MCF 10A (cell line): ENCODE results near the gene NRXN3. TPM values are rescaled to one million over a fixed set of nuclear protein-coding genes. Genes with fewer than 3 reads are reported as not detected.

Experiments used
- BruUV-seq: library from RNA; stranded (reverse); fragments of 400-500 nt; replicated peaks from 2 replicates; lab custom pipeline; 2021; lab: Mats Ljungman, UMichigan
- CTCF ChIA-PET: fragments of 300-600 bp; sonication (Branson Sonifier 250); formaldehyde crosslinking; extraction: SDS; loops from one replicate; lab custom pipeline; 2021; ENCODE audit warnings: antibody characterized with exemption, inconsistent platforms; lab: Yijun Ruan, JAX
- POLR2A ChIA-PET: fragments of 300-600, 350-650 bp; sonication (Branson Sonifier 250); formaldehyde crosslinking; extraction: SDS; loops from one replicate; lab custom pipeline; 2020; ENCODE audit warnings: antibody characterized with exemption, inconsistent platforms; lab: Yijun Ruan, JAX
- DNase-seq: peaks from one replicate; pipeline ENCODE4 v3.0.0-alpha.2; 2018; ENCODE audit not compliant: unreplicated experiment
- H3K27ac Mint-ChIP-seq: one replicate; pipeline ENCODE4 v1.8.0; 2022; ENCODE audit warnings: mild to moderate bottlenecking, low read depth, mixed read lengths; ENCODE audit not compliant: unreplicated experiment
- H3K27me3 Mint-ChIP-seq: one replicate; pipeline ENCODE4 v1.8.0; 2022; ENCODE audit warnings: mixed read lengths; ENCODE audit not compliant: insufficient read depth, unreplicated experiment
- H3K36me3 Mint-ChIP-seq: one replicate; pipeline ENCODE4 v1.8.0; 2022; ENCODE audit warnings: mild to moderate bottlenecking, moderate library complexity, mixed read lengths; ENCODE audit not compliant: insufficient read depth, unreplicated experiment
- H3K4me1 Mint-ChIP-seq: one replicate; pipeline ENCODE4 v1.8.0; 2022; ENCODE audit warnings: mixed read lengths; ENCODE audit not compliant: insufficient read depth, unreplicated experiment
- H3K4me3 Mint-ChIP-seq: one replicate; pipeline ENCODE4 v1.8.0; 2022; ENCODE audit warnings: mild to moderate bottlenecking, moderate library complexity, mixed read lengths; ENCODE audit not compliant: unreplicated experiment
- H3K9me3 Mint-ChIP-seq: one replicate; pipeline ENCODE4 v1.8.0; 2022; ENCODE audit warnings: mixed read lengths; ENCODE audit not compliant: unreplicated experiment
- intact Hi-C: fragments of 100-400 bp; cut with micrococcal nuclease; formaldehyde crosslinking; loops from 2 replicates; pipeline ENCODE4 v1.14.1; 2022
- total RNA-seq: library from RNA; stranded (reverse); gene quantifications from 2 replicates; pipeline ENCODE4 v1.2.3, GENCODE V29; 2022
- TF ChIP-seq, protein P1 (sequence below): fragments of 200-600 bp; IDR thresholded peaks from one replicate; pipeline ENCODE4 v1.8.0; 2022; ENCODE audit warnings: antibody characterized with exemption, mild to moderate bottlenecking; ENCODE audit not compliant: unreplicated experiment

The NRXN3 gene
- total RNA-seq, 1 experiment from 2014 or later, result not detected

DNA sequence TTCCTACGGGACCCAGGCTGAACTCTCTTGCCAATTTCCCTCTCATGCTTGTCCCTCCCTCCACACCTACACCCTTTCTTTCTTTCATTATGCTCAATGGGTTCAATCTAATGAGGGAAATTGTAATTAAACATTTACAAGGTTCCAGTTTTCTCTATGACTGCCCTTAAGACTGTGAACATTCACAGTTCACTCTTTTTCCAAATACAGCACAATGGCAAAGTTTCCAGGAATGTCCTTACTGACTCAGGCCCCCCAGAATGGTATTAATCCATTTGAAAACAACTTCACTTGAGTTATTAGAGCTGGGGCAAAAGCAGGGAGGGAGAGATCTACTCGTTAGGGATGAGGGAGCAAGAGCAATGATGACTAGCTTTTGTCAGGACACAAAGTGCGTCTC lies 892.1 kb downstream of the NRXN3 start:
- CTCF ChIA-PET, result no interaction called here
- Mint-ChIP-seq H3K27ac (no peak overlapping the region), H3K9me3 (peaks cover 5% of the 10 kb centered on the region), H3K4me1 (no peaks in the 10 kb centered on the region), H3K36me3 (no peaks in the 10 kb centered on the region), H3K27me3 (no peaks in the 10 kb centered on the region), H3K4me3 (no peak overlapping the region)
- intact Hi-C loops, result no loop called here
- no TSS peak for BruUV-seq
- POLR2A ChIA-PET, result no interaction called here
- TF ChIP-seq, protein P1, sequence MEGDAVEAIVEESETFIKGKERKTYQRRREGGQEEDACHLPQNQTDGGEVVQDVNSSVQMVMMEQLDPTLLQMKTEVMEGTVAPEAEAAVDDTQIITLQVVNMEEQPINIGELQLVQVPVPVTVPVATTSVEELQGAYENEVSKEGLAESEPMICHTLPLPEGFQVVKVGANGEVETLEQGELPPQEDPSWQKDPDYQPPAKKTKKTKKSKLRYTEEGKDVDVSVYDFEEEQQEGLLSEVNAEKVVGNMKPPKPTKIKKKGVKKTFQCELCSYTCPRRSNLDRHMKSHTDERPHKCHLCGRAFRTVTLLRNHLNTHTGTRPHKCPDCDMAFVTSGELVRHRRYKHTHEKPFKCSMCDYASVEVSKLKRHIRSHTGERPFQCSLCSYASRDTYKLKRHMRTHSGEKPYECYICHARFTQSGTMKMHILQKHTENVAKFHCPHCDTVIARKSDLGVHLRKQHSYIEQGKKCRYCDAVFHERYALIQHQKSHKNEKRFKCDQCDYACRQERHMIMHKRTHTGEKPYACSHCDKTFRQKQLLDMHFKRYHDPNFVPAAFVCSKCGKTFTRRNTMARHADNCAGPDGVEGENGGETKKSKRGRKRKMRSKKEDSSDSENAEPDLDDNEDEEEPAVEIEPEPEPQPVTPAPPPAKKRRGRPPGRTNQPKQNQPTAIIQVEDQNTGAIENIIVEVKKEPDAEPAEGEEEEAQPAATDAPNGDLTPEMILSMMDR, result no peak
- DNase-seq, result no peak

- H3K4me3 Mint-ChIP-seq, result no peak overlapping the region
- H3K4me1 Mint-ChIP-seq, result no peaks in the 10 kb centered on the region
- no peaks in the 10 kb centered on the region for H3K9me3 Mint-ChIP-seq
- no peaks in the 10 kb centered on the region for H3K27me3 Mint-ChIP-seq
- no peaks in the 10 kb centered on the region for H3K36me3 Mint-ChIP-seq
- CTCF ChIA-PET, result no interaction called here
- intact Hi-C loops, result no loop called here
- TF ChIP-seq, protein P1, result no peak
- no peak overlapping the region for H3K27ac Mint-ChIP-seq
- POLR2A ChIA-PET, result no interaction called here
- BruUV-seq, result no TSS peak
- no peak for DNase-seq
These were observed 894.0 kb downstream of the NRXN3 start for GRCh38 chr14:79064214-79064613.

GRCh38 chr14:79074510-79074909 lies 904.3 kb downstream of the NRXN3 start:
- Mint-ChIP-seq H3K27me3 (no peaks in the 10 kb centered on the region), H3K27ac (no peak overlapping the region), H3K9me3 (no peaks in the 10 kb centered on the region), H3K4me1 (no peaks in the 10 kb centered on the region), H3K36me3 (peaks cover 6% of the 10 kb centered on the region), H3K4me3 (no peak overlapping the region)
- intact Hi-C loops, result no loop called here
- no peak for DNase-seq
- POLR2A ChIA-PET, result no interaction called here
- CTCF ChIA-PET, result interaction anchor here (0.6 kb wide), 3 partner anchors 13 to 1101 kb away, joined by 3 read pairs; no protein-coding TSS in a partner anchor
- TF ChIP-seq, protein P1, result no peak
- no TSS peak for BruUV-seq

DNA sequence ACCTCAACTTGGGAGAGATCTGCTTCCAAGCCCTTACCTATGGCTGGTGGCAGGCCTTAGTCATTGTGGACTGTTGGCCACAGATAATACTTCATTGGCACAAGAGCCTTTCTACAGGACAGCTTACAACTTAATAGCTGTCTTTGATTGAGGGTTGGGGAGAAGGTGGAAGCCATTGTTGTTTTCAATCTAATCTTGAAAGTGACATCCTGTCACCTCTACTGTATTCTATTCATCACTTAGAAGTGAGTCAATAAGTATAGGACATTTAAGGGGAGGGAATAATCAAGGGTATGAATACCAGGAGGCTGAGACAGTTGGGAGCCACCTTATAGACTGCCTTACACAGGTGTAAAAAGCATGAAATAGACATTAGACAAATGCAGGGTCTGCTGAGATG lies 906.3 kb downstream of the NRXN3 start:
- ChIA-PET CTCF (interaction anchor here (0.6 kb wide), 1 partner anchor 9 kb away, joined by 3 read pairs; no protein-coding TSS in a partner anchor), POLR2A (no interaction called here)
- peaks cover 3% of the 10 kb centered on the region for H3K36me3 Mint-ChIP-seq
- no peaks in the 10 kb centered on the region for H3K9me3 Mint-ChIP-seq
- BruUV-seq, result no TSS peak
- H3K27me3 Mint-ChIP-seq, result no peaks in the 10 kb centered on the region
- TF ChIP-seq, protein P1, result no peak
- H3K4me3 Mint-ChIP-seq, result no peak overlapping the region
- no peaks in the 10 kb centered on the region for H3K4me1 Mint-ChIP-seq
- intact Hi-C loops, result no loop called here
- H3K27ac Mint-ChIP-seq, result no peak overlapping the region
- no peak for DNase-seq
